ENCODE measurements around the gene GRIK2.
"Not testable (repeated sequence)": the region's sequence is repeated elsewhere in the genome, so short reads cannot be mapped to it uniquely, and the experiment has no call there.

GRIK2 gene

DNA sequence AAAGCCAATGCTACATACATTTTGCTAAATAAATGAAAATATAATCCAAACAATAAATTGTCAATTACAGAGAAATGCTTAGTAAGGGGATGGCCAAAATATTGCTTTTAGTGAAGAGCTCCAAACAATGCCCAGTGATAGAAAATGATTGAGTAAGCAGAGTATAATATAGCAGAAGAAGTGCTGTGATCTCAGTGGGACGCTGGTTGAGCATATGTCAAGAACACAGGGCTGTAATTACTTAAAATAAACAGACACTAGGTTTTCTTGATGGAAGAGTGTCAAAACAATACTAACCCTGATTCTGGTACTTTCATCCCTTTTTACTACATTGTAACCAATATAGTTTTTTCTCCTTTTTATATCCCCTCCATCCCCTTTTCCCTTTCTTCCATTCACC is 150.3 kb downstream of the GRIK2 start:
- DNase-seq = no peak

DNA sequence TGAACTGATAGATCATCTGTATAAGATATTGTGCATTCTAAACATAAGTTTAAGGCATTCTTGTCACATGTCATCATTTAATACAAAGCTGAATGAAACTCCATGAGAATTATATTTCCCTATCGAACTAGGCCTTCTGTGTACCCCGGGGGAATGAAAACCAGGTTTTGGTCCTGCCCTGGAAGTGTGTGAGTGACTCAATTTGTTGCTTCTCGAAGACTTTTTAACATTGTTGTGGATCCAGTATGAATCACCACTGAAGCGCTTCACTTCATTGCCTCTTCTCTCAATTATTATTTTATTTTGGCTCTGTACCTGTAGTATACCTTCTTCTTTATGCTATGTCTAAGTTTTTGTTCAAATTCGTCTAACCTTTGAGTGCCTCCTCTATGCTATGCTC is 150.8 kb downstream of the GRIK2 start:
- DNase-seq = no peak

DNA sequence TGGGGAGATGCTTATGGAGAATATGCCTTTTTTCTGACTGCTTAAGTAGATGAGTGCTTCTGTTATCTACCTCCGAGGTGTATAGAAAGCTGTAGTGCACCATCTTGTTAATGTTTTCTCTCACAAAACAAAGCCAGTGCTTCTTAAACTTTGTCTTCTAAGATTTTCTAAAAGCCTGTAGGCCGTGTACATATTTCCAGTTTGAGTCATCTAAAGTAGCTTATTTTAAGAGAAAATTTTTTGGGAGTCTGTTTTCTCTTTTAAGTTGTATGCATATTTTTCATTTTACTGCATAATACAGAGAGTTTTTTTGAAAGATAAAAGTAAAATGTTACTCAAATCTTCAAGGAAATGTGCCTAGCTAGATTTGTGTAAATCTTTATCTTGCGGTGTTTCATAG is 151.7 kb downstream of the GRIK2 start:
- DNase-seq = no peak

DNA sequence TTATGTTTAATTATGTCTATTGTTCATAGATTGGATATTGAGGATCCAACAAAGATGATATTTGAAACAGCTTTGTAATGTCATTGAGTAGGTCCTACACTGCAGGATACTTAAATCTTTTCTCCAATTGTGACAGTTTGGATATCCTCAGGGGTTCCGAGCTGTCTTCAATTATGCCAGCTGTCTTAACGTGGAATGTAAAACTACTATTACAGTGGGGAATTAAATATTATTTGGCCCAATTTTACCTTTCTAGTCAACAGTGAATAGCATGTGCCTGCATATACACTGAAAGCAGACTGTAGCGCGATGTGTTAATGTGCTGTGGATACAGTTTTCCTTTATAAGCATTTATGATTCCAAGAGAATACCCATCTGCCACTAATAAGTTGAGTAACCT is 156.9 kb downstream of the GRIK2 start:
- no peak for DNase-seq

DNA sequence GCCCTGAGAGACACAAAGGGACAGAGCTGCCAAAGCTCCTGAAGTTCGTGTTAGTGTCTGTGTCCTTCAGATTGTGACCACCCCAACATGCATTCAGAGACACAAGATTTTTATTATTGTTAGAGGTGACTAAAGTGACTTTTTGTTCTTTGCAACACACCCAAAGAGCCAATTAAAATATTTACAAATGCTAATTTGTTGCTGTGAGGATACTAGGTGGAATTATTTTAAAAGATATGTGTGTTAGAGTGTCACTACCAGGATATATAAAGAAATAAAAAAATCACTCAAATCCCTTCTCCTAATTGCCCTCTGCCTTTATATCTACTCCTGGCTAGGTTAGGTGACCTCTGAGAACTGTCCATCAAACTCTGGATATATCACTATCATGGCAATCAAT is 160.7 kb downstream of the GRIK2 start:
- DNase-seq = no peak

DNA sequence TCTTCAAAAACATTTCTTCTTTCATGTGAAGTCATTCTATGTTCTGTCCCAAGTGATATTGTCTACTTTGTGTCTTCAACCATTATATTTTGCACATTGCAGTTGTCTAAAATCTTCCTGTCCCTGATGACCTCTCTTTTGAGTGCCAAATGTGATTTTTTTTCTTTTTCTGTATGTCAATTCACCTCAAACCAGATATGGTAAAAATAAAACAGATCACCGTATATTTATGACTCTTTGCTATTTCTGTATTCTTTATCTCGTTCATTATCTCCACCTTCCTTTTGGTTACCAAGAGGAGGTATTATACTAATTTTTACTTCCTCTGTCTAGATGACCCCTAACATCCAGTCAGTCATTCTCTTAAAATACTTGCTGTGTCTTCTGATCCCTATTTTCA is 165.2 kb downstream of the GRIK2 start:
- no peak for DNase-seq

DNA sequence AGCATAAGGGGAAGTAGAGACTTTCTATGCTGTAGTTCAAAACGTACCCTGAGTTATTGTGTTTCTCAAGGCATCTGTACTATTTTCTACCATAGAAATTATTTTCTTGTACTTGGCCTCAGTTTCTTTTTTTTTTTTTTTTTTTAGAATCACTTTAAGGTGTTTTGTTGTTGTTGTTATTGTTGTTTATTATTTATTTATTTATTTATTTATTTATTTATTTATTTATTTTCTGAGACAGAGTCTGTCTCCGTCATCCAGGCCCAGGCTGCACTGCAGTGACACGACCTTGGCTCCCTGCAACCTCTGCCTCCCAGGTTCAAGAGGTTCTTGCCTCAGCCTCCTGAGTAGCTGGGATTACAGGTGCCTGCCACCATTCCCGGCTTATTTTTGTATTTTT is 179.1 kb downstream of the GRIK2 start:
- no peak for DNase-seq

DNA sequence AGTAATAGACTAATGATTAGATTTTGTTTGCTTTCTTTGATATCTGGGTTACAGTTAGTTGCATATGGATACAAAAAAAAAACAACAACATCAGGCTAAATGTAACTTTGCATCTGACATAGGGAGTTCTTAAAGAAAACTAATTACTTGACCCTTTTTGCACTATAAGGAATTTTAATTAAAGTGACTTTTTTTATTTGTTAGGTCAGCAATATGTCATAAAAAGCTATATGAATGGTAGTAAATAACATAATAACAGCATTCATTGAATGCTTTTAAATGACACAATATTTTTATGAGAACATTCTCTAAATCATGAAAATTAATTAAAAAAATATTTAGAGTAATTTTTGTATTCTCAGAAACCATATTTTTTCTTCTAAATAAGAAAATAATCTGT is 183.6 kb downstream of the GRIK2 start:
- DNase-seq = no peak

DNA sequence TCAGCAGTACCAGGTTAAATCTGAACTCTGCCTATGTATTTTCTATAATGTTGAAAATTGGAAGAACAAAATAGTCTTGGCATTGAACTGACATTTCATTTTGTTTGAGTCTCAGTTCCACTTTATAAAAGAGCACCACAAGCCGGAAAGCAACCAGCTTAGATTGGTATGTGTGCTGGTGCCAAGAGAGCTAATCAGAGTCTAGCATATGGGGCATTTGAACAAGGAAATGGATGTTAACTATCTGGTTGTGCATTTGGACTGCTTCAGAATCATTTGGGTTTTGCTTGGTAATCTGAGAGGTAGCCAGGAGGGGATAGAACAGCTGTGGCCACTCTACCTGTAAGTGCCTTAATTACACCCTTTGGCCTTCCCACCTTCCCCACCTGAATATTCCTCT is 184.8 kb downstream of the GRIK2 start:
- DNase-seq = no peak

DNA sequence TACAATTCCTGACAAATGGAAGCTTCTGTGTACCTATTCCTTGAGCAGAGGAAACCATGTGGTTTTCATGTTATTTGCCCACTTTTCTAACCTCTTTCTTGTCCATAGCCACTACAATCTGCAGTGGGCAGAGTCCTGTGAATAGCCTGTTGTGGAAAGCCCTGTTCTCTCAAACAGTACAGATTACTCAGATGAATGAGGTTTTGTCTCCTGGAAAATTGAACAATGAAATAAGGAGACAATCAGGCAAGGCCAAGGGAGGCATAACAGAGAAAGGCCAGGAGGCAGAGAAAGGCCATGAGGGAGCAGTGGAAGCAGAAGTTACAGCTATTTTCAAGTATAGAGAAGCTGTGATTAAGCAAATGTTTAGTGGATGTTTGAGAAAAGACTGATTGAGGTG is 189.3 kb downstream of the GRIK2 start:
- no peak for DNase-seq

DNA sequence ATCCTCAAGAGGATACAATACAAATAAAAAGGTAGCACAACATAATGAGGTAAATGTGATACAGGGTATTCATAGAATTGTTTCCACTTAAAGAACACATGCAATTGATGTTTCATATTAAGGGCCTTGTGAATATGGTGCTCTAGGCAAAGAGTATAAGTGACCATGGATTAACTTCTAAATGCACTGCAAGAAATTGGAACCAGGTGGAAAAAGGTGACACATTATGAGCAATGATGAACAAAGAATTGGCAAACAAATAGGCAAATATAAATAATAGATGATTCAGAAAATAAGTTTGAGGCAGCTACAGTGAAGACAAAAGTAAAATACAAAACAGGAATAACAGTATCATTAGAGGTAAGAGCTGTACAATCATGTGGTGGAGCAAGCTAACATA is 192.0 kb downstream of the GRIK2 start:
- DNase-seq = no peak

DNA sequence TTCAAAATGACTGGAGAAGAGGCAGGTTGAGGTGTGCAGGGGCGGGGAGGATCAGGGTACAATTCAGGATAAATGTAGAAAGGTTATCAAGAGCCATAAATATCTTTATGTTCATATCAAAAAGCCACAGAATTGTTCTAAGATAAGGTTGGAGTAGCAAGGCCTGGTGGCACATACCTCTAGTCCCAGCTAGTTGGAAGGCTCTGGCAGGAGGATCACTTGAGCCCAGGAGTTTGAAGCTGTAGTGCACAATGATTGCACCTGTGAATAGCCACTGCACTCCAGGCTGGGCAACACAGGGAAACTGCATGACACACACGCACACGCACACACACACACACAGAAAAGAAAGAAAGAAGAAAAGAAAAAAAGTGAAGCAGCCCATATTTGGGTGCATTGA is 194.8 kb downstream of the GRIK2 start:
- no peak for DNase-seq

DNA sequence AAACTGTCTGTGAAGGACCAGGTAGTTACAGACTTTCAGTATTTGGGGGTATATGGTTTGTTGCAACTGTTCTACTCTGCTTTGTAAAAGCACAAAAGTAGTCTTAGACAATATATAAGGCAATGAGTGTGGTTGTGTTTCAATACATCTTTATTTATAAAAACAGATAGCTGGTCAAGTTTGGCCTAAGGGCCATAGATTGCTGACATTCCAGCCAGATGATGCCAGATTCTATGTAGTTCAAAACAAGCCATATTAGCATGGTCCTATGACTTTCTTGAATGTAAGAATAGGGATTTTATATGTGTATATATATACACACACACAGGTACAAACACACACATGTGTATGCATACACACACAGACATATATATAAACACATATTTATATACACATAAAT is 201.8 kb downstream of the GRIK2 start:
- no peak for DNase-seq

DNA sequence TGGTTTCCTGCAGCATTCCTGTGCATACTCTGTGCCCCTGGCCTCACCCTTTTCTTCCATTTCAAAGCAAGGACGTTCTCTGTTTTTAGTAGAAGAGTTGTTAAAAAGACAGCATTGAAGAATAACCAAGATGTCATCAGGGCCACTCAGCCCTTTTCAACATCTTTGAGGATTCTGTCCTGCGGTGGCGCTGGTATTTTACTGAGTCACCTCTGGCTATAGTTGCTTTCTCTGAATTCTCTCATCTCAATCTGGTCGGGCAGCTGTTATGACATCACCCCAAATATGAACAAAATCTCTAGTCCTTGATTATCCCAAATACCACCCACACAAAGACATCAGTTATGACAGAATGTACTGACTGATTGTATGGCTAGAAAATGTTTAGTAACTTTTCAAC is 204.2 kb downstream of the GRIK2 start:
- no peak for DNase-seq

DNA sequence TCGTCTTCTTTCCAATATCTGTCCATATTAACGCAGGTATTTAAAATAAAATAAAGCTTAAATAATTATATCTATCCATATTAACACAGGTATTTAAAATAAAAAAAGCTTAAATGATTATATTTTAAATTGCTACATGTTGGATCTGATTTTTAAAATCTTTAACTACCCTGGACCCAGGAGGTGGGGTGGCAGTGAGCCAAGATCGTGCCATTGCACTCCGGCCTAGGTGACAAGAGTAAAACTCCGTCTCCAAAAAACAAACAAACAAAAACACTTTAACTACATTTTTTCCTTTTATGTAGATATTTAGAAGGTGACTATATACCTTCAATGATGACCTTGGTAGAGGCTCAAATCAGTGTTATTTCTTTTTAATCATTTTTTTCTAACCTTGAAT is 211.9 kb downstream of the GRIK2 start:
- DNase-seq = no peak

DNA sequence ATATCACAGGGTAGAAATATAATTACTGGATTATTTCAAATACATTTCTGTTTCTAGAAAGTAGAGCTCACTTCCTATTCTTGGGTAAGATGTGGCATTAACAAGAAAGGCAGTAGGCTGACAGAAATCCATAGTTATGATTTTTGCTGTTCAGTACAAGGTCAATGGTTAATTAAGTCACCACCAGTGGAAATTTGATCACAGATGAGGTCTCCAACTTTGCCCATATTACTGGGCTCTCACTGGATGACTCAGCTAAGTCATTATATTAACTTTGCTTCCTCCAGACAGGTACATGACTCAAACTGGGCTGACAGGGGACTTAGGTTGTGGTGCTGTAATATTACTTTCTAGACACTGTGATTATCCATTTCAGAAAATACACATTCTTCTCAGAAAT is 212.4 kb downstream of the GRIK2 start:
- DNase-seq = no peak

DNA sequence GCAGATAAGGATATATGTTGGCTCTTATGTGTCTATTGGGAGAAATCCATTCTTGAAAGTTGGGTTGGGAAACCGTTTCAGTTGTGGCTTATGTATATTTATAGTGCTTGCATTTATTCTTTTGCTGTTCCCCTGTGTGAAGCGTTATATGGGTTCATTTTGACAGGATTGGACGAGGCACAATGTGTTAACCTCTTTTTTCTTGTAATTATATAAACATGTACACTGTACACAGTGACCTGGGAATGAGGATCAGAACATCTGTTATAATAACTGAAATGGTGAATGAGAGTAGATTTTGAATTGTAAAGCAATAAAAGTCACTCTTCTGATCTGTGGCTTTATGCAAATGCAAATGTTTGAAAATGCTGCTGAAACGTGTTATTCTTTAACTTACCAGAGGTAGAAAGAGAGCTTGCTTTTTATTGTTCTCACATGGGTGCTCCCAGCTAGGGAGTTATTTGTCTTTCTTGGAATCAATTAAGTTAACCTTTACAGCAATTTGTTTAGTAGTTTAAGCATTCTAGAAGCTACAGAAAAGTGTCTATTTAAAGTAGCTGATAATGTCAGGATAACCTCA is 213.7 kb downstream of the GRIK2 start:
- DNase-seq = no peak

DNA sequence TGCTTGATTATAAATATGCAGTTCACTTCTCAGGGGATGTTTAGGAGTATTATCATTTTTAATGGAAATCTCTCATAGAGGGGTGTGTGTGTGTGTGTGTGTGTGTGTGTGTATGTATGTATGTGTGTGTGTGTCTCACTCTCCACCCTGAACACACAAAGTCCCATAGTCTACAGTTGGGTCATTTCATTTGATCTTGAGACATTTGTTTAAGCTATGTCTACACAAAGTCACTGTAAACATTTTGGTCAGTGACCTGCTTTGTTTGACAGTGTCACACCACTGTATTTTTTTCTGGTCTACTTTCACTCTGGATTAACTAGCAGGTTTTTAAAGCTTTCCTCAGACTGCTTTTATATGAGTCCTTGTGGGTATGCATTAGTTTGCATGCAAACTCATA is 215.2 kb downstream of the GRIK2 start:
- no peak for DNase-seq

DNA sequence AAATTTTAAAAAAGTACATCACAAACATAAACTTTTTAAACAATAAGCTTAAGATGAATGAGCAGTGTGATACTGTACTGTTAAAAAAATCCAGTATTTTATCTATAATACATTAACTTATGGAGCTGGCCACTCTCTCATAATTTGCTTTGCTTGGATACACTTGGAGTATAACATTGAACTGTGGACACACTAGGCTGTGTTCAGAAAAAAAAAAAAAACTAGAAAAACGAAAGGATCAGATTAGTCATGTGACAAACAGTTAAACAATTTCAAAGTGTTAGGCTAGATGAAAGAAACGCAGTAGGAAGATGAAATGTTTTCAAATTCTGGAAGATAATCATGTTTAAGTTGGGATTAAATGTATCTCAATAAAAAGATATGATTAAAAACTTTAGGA is 220.0 kb downstream of the GRIK2 start:
- no peak for DNase-seq

DNA sequence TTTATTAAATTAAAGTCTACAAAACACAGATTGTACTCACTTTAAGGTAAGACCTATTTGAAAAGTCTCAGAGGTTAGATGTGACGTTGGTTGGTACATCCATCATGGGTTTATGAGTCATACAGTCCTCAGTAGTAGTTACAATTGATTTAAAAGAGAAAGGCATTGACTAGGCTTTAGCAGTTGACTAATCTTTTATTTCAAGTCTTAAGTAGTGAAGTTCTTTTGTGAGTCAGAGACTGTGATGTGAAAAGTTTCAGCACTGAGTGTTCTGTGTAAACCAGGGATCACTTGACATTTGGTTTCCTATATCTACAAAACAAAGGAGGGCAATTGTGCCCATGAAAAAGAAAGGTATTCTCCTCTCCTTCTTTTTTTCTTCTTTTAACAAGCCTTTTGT is 221.3 kb downstream of the GRIK2 start:
- DNase-seq = no peak

DNA sequence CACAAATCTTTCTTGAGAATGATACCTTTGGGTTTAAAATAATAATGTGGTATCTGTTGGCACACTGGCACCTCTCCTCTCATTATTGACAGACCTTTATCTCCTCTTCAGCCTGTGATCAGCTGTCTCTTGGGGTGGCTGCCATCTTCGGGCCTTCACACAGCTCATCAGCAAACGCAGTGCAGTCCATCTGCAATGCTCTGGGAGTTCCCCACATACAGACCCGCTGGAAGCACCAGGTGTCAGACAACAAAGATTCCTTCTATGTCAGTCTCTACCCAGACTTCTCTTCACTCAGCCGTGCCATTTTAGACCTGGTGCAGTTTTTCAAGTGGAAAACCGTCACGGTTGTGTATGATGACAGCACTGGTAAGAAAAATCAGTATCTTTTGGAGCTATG is 232.8 kb downstream of the GRIK2 start:
- DNase-seq = no peak

DNA sequence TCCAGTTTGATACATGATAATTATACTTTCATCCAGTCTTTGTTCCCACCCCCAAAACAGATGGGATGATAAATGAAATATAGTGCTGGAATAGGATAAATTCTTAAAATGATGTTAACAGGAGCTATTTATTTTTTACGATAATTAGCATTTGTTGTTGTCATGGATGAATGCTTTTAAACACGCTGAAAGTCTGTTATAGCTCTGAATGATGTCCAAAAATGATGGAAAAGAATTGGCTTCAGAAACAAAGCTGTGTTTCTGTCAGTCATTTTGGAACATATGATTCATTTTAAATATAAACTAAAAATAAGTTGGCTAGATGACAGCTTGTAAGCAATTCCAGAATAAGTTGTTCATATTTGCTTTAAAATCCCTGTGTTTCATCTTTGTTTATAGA is 237.4 kb downstream of the GRIK2 start:
- DNase-seq = no peak

DNA sequence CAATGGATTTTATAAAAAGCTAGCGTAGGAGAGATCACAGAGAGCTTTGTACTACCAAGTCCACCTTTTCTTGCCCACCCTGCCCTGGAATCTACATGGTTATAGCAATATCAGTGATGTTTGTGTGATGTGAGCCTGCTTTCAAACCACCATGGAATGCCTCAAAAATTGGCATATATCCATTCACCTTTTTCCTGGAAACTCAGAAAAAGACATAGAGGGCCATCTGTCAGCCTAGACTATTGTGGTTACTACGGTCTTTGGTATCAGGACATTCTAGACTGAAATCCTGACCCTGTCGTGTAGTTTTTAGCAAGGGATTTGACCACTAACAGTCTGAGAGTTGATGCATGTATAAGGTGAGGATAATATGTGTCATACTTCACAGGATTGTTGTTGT is 239.6 kb downstream of the GRIK2 start:
- no peak for DNase-seq

DNA sequence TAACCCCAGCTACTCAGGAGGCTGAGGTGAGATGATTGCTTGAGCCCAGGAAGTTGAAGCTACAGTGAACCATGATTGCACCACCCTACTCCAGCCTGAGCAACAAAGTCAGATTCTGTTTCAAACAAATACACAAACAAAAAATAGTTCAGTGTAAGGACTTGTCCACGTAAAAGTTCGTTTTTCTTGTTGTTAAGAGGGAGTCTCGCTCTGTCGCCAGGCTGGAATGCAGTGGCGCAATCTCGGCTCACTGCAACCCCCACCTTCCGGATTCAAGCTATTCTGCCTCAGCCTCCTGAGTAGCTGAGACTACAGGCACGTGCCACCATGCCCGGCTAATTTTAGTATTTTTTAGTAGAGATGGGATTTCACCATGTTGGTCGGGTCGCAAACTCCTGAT is 245.4 kb downstream of the GRIK2 start:
- DNase-seq = not testable (repeated sequence)

DNA sequence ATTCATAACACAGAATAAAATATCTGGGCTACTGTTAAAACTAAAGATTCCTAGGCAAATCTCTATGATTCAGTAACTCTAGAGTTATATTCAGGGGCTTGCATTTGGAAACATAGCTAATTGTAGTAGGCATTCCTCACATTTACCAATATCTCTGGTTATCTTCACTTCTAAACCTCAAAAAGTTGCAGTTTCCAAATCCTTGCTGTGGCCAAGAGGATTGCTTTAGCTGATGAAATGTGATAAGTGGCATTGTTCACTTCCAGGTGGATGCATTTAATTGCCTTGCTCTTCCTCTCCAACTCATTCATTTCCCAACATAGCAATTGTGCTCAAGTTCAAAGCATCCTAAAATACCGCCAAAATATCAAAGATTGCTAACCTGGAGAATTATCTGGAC is 246.6 kb downstream of the GRIK2 start:
- DNase-seq = no peak

DNA sequence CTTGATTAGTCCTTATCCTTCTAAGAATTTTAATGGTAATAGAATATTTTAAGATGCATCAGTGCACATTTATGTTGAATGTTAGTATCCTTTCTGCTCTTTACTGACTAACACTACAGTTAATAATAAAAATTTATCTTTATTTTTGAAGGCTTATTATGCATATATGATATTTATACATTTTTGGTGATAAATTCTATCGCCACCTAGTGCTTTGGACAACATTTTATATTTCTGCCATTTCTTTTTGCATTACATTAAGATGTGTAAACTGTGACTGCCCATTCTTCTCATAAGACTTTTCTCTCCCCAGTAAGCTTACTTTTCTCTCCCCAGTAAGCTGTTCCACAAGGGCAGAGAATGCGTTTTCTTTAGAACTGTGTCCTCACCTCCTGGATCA is 252.3 kb downstream of the GRIK2 start:
- no peak for DNase-seq
